CD8-positive, alpha-beta memory T cell (primary cell): ENCODE data around the gene PITX1. TPM values are rescaled to one million over a fixed set of nuclear protein-coding genes. Genes with fewer than 3 reads are reported as not detected.
"Not testable (repeated sequence)": the region's sequence is repeated elsewhere in the genome, so short reads cannot be mapped to it uniquely, and the experiment has no call there.

Experiments
- CTCF ChIA-PET: fragments of 350-600 bp; sonication (Branson Sonifier 250); formaldehyde crosslinking; loops from one replicate; lab custom pipeline; 2021; ENCODE audit warnings: antibody characterized with exemption; lab: Charles Lee
- POLR2A ChIA-PET: fragments of 350-600 bp; sonication (Branson Sonifier 250); formaldehyde crosslinking; loops from one replicate; lab custom pipeline; 2021; ENCODE audit warnings: antibody characterized with exemption; lab: Charles Lee
- DNase-seq, 5 donors: peaks; one replicate each; pipeline versions ENCODE4 v3.0.0 to v3.0.0-alpha.2; 2020 to 2022; ENCODE audit warnings: mixed read lengths in 1 of 5
- H3K27ac ChIP-seq: one replicate; pipeline ENCODE4 v1.7.0; 2013; ENCODE audit warnings: low read depth, mild to moderate bottlenecking, low read length, moderate library complexity
- H3K27me3 ChIP-seq: 2 replicates; pipeline ENCODE4 v1.7.0; 2013; ENCODE audit warnings: low read length, mild to moderate bottlenecking; ENCODE audit not compliant: insufficient read depth, poor library complexity, severe bottlenecking
- H3K36me3 ChIP-seq: 2 replicates; pipeline ENCODE4 v1.7.0; 2013; ENCODE audit warnings: mild to moderate bottlenecking, low read length, moderate library complexity; ENCODE audit not compliant: insufficient read depth
- H3K4me1 ChIP-seq: 2 replicates; pipeline ENCODE4 v1.7.0; 2013; ENCODE audit warnings: mild to moderate bottlenecking, low read length, moderate library complexity; ENCODE audit not compliant: insufficient read depth
- H3K4me3 ChIP-seq: 2 replicates; pipeline ENCODE4 v1.7.0; 2013; ENCODE audit warnings: mild to moderate bottlenecking, low read length
- H3K9me3 ChIP-seq: 2 replicates; pipeline ENCODE4 v1.7.0; 2013; ENCODE audit warnings: mild to moderate bottlenecking, low read length
- H3K27ac Mint-ChIP-seq, 8 donors: one replicate each; pipeline ENCODE4 v1.8.0; 2020 to 2021; ENCODE audit warnings: mixed read lengths in 8 of 8, mild to moderate bottlenecking in 6 of 8, inconsistent platforms in 3 of 8, moderate library complexity in 3 of 8
- H3K27me3 Mint-ChIP-seq, 2 donors: one replicate each; pipeline ENCODE4 v1.8.0; 2020 to 2021; ENCODE audit warnings: mixed read lengths in 2 of 2, mild to moderate bottlenecking in 1 of 2, moderate library complexity in 1 of 2
- H3K36me3 Mint-ChIP-seq, 3 donors: one replicate each; pipeline ENCODE4 v1.8.0; 2020 to 2021; ENCODE audit warnings: mixed read lengths in 3 of 3, inconsistent platforms in 1 of 3, mild to moderate bottlenecking in 1 of 3
- H3K4me1 Mint-ChIP-seq, 3 donors: one replicate each; pipeline ENCODE4 v1.8.0; 2020 to 2021; ENCODE audit warnings: mixed read lengths in 3 of 3, inconsistent platforms in 1 of 3, mild to moderate bottlenecking in 1 of 3
- H3K4me3 Mint-ChIP-seq, 7 donors: one replicate each; pipeline ENCODE4 v1.8.0; 2020 to 2021; ENCODE audit warnings: mixed read lengths in 7 of 7, mild to moderate bottlenecking in 6 of 7, moderate library complexity in 4 of 7, inconsistent platforms in 2 of 7
- H3K9me3 Mint-ChIP-seq, 5 donors: one replicate each; pipeline ENCODE4 v1.8.0; 2020 to 2022; ENCODE audit warnings: mixed read lengths in 5 of 5, mild to moderate bottlenecking in 3 of 5, moderate library complexity in 2 of 5, inconsistent platforms in 1 of 5
- polyA plus RNA-seq: library from polyadenylated mRNA; unstranded; fragments of 300-500 nt; fragmentation: Illumina TruSeq; gene quantifications from one replicate; pipeline ENCODE4 v1.2.3, GENCODE V29; 2021
- total RNA-seq, 2 experiments: library from RNA; stranded (reverse); gene quantifications; one replicate each; pipeline ENCODE4 v1.2.3, GENCODE V29; 2021

PITX1 gene
- total and polyA plus RNA-seq, 3 experiments from 2014 or later: not detected

GRCh38 chr5:135005076-135005475, 29.0 kb downstream of the PITX1 start:
- Mint-ChIP-seq H3K4me3 (no peak overlapping the region), H3K27ac (no peak overlapping the region), H3K4me1 (no peaks in the 10 kb centered on the region), H3K27me3 (peaks cover 3 to 7% of the 10 kb centered on the region in 2 donors), H3K9me3 (peaks cover 0 to 2% (median 0%) of the 10 kb centered on the region in 5 donors), H3K36me3 (peaks cover 0 to 8% (median 3%) of the 10 kb centered on the region in 3 donors)
- no peaks in the 10 kb centered on the region for H3K27me3 ChIP-seq
- DNase-seq: no peak
- ChIA-PET CTCF (no interaction called here), POLR2A (no interaction called here)
- no peaks in the 10 kb centered on the region for H3K36me3 ChIP-seq
- no peaks in the 10 kb centered on the region for H3K4me1 ChIP-seq
- H3K4me3 ChIP-seq: no peak overlapping the region
- no peaks in the 10 kb centered on the region for H3K9me3 ChIP-seq
- H3K27ac ChIP-seq: no peak overlapping the region

- Histone ChIP-seq H3K9me3 (no peaks in the 10 kb centered on the region), H3K4me3 (no peak overlapping the region), H3K4me1 (no peaks in the 10 kb centered on the region), H3K27me3 (no peaks in the 10 kb centered on the region), H3K36me3 (no peaks in the 10 kb centered on the region), H3K27ac (no peak overlapping the region)
- Mint-ChIP-seq H3K4me3 (no peak overlapping the region), H3K27me3 (peaks cover 3 to 7% of the 10 kb centered on the region in 2 donors), H3K36me3 (peaks cover 0 to 8% (median 3%) of the 10 kb centered on the region in 3 donors), H3K4me1 (no peaks in the 10 kb centered on the region), H3K27ac (no peak overlapping the region), H3K9me3 (peaks cover 0 to 2% (median 0%) of the 10 kb centered on the region in 5 donors)
- DNase-seq: no peak
- CTCF ChIA-PET: no interaction called here
- POLR2A ChIA-PET: no interaction called here
Measured at GRCh38 chr5:135004376-135004775, 29.7 kb downstream of the PITX1 start.

- H3K27ac ChIP-seq, H3K4me3 ChIP-seq, H3K27me3 Mint-ChIP-seq, H3K36me3 ChIP-seq, DNase-seq, CTCF ChIA-PET, H3K36me3 Mint-ChIP-seq, H3K9me3 Mint-ChIP-seq, H3K9me3 ChIP-seq, H3K27ac Mint-ChIP-seq, H3K4me3 Mint-ChIP-seq, POLR2A ChIA-PET, H3K27me3 ChIP-seq, H3K4me1 ChIP-seq, H3K4me1 Mint-ChIP-seq: not testable (repeated sequence)
Measured at GRCh38 chr5:134998068-134998467, 36.0 kb downstream of the PITX1 start.

GRCh38 chr5:134997015-134997414, 37.0 kb downstream of the PITX1 start:
- no peak overlapping the region for H3K4me3 Mint-ChIP-seq
- no peaks in the 10 kb centered on the region for H3K9me3 ChIP-seq
- DNase-seq: no peak
- H3K27me3 Mint-ChIP-seq: peaks cover 0 to 1% of the 10 kb centered on the region in 2 donors
- H3K27ac Mint-ChIP-seq: no peak overlapping the region
- peaks cover 0 to 10% (median 2%) of the 10 kb centered on the region in 3 donors for H3K36me3 Mint-ChIP-seq
- H3K36me3 ChIP-seq: no peaks in the 10 kb centered on the region
- POLR2A ChIA-PET: no interaction called here
- H3K4me1 ChIP-seq: no peaks in the 10 kb centered on the region
- no peak overlapping the region for H3K27ac ChIP-seq
- H3K4me1 Mint-ChIP-seq: no peaks in the 10 kb centered on the region
- peaks cover 0 to 2% (median 0%) of the 10 kb centered on the region in 5 donors for H3K9me3 Mint-ChIP-seq
- H3K27me3 ChIP-seq: no peaks in the 10 kb centered on the region
- CTCF ChIA-PET: no interaction called here
- no peak overlapping the region for H3K4me3 ChIP-seq

GRCh38 chr5:134995850-134996402, 38.1 kb downstream of the PITX1 start:
- CTCF ChIA-PET: no interaction called here
- no peaks in the 10 kb centered on the region for H3K4me1 Mint-ChIP-seq
- POLR2A ChIA-PET: no interaction called here

GRCh38 chr5:134994560-134995156, 39.4 kb downstream of the PITX1 start:
- H3K36me3 ChIP-seq: no peaks in the 10 kb centered on the region
- peak overlapping the region in 1 of 8 donors; percentile 52 for H3K27ac Mint-ChIP-seq
- no peaks in the 10 kb centered on the region for H3K4me1 Mint-ChIP-seq
- peaks cover 0 to 16% (median 0%) of the 10 kb centered on the region in 3 donors for H3K36me3 Mint-ChIP-seq
- no peaks in the 10 kb centered on the region for H3K4me1 ChIP-seq
- no peak overlapping the region for H3K4me3 Mint-ChIP-seq
- H3K27me3 Mint-ChIP-seq: peaks cover 0 to 2% of the 10 kb centered on the region in 2 donors
- DNase-seq: no peak
- no peak overlapping the region for H3K4me3 ChIP-seq
- peaks cover 0 to 4% (median 0%) of the 10 kb centered on the region in 5 donors for H3K9me3 Mint-ChIP-seq
- ChIA-PET POLR2A (no interaction called here), CTCF (no interaction called here)
- H3K27me3 ChIP-seq: no peaks in the 10 kb centered on the region
- no peaks in the 10 kb centered on the region for H3K9me3 ChIP-seq
- no peak overlapping the region for H3K27ac ChIP-seq

More at GRCh38 chr5:134995850-134996402, 38.1 kb downstream of the PITX1 start:
- Histone ChIP-seq H3K27me3 (no peaks in the 10 kb centered on the region), H3K4me1 (no peaks in the 10 kb centered on the region), H3K27ac (no peak overlapping the region), H3K36me3 (no peaks in the 10 kb centered on the region), H3K4me3 (no peak overlapping the region), H3K9me3 (no peaks in the 10 kb centered on the region)
- H3K9me3 Mint-ChIP-seq: peaks cover 0 to 3% (median 0%) of the 10 kb centered on the region in 5 donors
- no peak overlapping the region for H3K27ac Mint-ChIP-seq
- H3K36me3 Mint-ChIP-seq: peaks cover 0 to 15% (median 0%) of the 10 kb centered on the region in 3 donors
- DNase-seq: no peak
- peaks cover 0 to 3% of the 10 kb centered on the region in 2 donors for H3K27me3 Mint-ChIP-seq
- H3K4me3 Mint-ChIP-seq: no peak overlapping the region

GRCh38 chr5:134993161-134993560, 40.9 kb downstream of the PITX1 start:
- peaks cover 0 to 4% (median 0%) of the 10 kb centered on the region in 5 donors for H3K9me3 Mint-ChIP-seq
- ChIA-PET CTCF (no interaction called here), POLR2A (no interaction called here)
- peaks cover 0 to 2% of the 10 kb centered on the region in 2 donors for H3K27me3 Mint-ChIP-seq
- no peaks in the 10 kb centered on the region for H3K36me3 ChIP-seq
- no peak overlapping the region for H3K27ac ChIP-seq
- no peak overlapping the region for H3K27ac Mint-ChIP-seq
- H3K4me3 Mint-ChIP-seq: no peak overlapping the region
- no peaks in the 10 kb centered on the region for H3K27me3 ChIP-seq
- no peak overlapping the region for H3K4me3 ChIP-seq
- H3K4me1 Mint-ChIP-seq: no peaks in the 10 kb centered on the region
- H3K9me3 ChIP-seq: no peaks in the 10 kb centered on the region
- H3K4me1 ChIP-seq: no peaks in the 10 kb centered on the region
- no peak for DNase-seq
- peaks cover 0 to 12% (median 0%) of the 10 kb centered on the region in 3 donors for H3K36me3 Mint-ChIP-seq

- H3K27ac Mint-ChIP-seq: no peak overlapping the region
Measured at GRCh38 chr5:134992148-134992547, 41.9 kb downstream of the PITX1 start.

More at GRCh38 chr5:134992148-134992547, 41.9 kb downstream of the PITX1 start:
- Histone ChIP-seq H3K4me3 (no peak overlapping the region), H3K9me3 (no peaks in the 10 kb centered on the region), H3K27me3 (no peaks in the 10 kb centered on the region), H3K27ac (no peak overlapping the region), H3K4me1 (no peaks in the 10 kb centered on the region), H3K36me3 (no peaks in the 10 kb centered on the region)
- no peak for DNase-seq
- POLR2A ChIA-PET: no interaction called here
- peaks cover 0 to 2% of the 10 kb centered on the region in 2 donors for H3K27me3 Mint-ChIP-seq
- H3K36me3 Mint-ChIP-seq: peaks cover 0 to 7% (median 0%) of the 10 kb centered on the region in 3 donors
- H3K9me3 Mint-ChIP-seq: peaks cover 0 to 4% (median 0%) of the 10 kb centered on the region in 5 donors
- CTCF ChIA-PET: no interaction called here
- H3K4me3 Mint-ChIP-seq: no peak overlapping the region
- no peaks in the 10 kb centered on the region for H3K4me1 Mint-ChIP-seq
